Activated T-cell treated with anti-CD3 and anti-CD28 coated beads for 24 hours (primary cell): ENCODE data around the gene OR6B1.
"Not testable (repeated sequence)": the region's sequence is repeated elsewhere in the genome, so short reads cannot be mapped to it uniquely, and the experiment has no call there.

Source experiments
- DNase-seq: peaks from one replicate; pipeline ENCODE4 v3.0.0-alpha.2; 2020; ENCODE audit warnings: low read depth

The OR6B1 gene

DNA sequence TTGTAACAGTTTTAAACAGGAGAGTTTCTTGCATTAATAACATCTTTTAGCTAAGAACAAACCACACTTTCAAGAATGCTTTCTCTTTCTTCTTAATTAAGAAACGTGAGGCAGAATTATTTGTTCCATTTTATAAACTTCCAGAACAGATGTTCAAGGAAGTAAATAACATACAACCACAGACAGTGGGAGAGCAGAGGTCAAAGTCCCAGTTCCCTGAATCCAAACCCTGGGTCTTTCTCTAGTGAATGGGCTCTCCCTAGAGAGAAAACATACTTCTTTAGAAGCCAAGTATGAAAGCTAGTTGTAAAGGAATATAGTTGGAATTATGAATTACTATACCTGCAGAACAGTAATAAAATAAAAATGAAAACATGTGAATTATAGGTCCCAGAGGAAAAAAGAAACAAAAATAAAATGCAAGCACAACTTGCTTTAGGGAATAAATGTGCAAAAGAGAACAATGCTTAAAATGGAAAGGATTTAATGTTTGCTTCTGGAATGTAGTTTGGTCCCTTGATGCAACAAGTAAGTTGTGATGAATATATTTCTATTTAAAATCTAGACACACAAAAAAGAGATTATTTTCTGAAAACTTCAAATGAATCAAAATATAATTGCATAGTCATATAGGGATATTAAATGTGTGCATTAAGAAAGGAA lies 6.0 kb downstream of the OR6B1 start:
- DNase-seq, result no peak

DNA sequence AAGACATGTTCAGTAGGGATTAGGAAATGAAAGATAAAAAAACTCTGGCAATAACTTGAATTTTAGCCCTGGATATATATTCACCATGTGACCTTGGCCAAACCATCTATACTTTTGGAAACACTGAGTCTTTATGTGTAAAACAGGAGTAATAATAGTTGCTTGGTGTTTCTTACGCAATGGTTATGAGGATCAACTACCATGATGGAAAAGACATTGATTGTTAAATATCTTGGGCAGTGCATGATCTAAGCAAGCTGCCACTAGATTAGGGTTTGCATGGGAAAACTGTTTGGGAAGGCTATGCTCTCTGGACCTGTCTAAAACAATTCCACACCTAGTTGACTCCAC lies 6.5 kb downstream of the OR6B1 start:
- DNase-seq, result no peak

DNA sequence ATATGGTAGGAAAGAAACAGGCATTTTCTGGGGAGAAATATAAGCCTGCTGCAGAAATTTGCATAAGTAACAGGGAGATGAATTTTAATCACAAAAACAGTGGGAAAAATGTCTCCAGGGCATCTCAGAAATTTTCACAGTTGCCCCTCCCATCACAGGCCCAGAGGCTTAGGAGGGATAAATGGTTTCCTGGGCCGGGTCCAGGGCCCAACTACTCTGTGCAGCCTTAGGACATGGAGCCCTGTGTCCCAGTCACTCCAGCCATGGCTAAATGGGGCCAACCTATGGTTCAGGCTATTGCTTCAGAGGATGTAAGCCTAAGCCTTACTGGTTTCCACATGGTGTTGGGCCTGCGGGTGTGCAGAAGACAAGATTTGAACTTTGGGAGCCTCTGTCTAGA lies 9.2 kb downstream of the OR6B1 start:
- no peak for DNase-seq

DNA sequence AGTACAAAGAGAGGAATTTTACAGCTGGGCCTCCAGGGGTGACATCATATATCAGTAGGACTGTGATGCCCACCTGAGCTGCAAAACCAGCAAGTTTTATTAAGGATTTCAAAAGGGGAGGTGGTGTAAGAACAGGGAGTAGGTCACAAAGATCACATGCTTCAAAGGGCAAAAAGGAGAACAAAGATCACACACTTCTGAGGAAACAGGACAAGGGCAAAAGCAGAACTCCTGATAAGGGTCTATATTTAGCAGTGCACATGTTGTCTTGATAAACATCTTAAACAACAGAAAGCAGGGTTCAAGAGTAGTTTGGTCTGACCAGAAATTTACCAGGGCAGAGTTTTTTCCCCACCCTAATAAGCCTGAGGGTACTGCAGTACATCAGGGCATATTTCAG lies 9.9 kb downstream of the OR6B1 start:
- not testable (repeated sequence) for DNase-seq

DNA sequence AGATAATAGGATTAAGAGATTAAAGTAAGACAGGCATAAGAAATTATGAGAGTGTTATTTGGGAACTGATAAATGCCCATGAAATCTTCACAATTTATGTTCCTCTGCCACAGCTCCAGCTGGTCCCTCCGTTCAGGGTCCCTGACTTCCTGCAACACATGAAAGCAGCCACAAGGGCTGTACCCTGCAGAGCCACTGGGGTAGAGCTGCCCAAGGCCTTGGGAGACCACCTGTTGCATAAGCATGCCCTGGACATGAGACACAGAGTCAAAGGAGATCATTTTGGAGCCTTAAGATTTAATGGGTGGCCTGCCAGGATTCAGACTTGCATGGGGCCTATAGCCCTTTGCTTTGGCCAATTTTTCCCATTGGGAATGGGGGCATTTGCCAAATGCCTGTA lies 10.7 kb downstream of the OR6B1 start:
- DNase-seq, result not testable (repeated sequence)

DNA sequence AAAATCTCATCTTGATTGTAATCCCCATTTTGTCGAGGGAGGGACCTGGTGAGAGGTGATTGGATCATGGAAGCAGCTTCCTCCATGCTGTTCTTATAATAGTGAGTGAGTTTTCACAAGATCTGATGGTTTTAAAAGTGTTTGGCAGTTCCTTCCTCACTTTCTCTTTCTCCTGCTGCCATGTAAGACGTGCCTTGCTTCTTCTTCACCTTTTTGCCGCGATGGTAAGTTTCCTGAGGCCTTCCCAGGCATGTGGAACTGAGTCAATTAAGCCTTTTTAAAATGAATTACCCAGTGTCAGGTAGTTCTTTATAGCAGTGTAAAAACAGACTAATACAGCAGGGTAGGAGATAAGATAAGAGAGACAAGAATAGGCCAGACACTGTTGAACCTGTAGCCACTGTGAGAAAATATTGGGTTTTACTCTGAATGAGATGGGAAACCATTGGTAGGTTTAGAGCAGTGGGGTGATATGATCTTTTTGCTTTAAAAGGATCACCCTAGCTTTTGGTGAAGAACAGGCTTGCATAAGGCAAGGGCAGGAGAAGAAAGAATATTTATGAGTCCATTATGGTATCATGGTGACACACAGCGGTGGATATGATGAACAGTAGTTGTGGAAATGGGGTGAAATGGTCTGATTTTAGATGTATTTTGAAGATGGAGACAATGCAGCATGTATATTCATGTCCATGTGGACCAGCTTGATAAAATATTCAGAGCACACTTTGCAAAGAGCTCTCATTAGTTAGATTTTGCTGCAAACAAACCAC lies 11.5 kb downstream of the OR6B1 start:
- DNase-seq, result no peak

DNA sequence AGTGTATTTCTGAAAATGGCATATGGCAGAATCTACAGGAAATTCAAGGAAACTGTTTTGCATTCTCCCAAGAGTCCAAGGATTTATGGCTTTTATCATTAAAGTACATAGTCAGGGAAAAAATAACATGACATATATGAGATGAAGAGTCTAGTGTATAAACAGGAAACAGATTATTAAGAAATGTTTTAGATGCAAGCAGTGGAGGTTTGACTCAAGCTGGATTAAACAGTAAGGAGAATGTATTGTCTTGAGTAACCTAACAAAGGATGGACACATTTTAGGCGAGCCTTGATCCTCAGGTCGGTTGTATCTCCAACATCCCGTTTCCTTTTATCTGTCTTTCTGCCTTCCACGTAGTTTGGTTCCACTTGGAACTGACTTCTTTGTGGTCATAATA lies 17.9 kb downstream of the OR6B1 start:
- DNase-seq, result no peak

DNA sequence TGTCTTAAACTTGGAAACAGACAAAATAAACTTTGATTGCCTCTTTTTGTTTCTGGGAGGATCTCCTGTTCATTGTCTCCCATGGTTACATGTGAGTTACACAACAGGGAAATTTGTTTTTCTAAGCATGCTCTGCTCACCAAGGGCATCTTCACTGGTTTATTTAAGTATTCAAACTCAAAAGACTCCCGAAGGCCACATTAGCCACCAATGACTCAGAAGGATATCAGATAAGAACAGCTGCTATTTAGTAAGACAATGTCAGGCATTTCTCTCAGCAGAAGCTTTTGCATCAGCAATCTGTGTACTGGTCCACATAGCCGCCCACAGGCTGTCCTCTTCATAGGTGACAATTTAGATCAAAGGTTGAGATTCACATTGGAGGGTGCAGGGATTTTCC lies 19.3 kb downstream of the OR6B1 start:
- DNase-seq, result no peak

DNA sequence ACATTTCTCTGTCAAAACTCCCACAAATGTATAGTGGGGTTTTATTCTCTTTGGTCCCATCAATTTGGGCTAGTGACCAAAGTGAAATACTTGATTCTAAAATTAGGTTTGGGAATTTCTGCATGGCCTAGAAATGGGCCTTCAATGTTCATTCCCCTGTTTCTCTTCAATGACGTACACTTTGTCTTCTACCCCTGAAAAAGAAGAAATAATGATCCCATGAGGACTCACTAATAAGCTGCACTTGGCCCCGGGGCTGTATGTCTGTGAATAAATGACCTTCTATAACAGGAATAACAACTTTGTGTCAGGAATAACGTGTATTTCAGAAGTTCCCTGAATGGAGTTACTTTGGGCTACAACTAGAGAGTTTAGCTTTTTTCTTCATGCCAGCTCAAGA lies 20.2 kb downstream of the OR6B1 start:
- DNase-seq, result no peak

DNA sequence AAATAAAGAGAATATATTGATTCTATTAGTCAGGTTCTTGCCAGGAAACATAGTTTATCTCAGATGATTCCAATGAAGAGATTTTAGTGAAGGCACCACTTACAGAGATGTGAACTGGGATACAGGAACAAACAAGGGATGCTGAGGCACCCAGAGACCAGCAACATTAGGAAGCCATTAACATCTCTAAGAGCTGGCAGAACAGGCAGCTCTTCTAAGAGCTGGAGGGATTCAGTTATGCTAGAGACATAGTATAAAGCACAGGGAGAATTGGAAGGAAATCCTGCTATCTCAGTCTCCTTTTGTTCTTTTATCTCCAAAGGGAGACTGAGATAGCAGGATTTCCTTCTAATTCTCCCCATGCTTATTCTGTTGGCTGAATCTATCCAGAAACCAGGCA lies 22.0 kb downstream of the OR6B1 start:
- no peak for DNase-seq

DNA sequence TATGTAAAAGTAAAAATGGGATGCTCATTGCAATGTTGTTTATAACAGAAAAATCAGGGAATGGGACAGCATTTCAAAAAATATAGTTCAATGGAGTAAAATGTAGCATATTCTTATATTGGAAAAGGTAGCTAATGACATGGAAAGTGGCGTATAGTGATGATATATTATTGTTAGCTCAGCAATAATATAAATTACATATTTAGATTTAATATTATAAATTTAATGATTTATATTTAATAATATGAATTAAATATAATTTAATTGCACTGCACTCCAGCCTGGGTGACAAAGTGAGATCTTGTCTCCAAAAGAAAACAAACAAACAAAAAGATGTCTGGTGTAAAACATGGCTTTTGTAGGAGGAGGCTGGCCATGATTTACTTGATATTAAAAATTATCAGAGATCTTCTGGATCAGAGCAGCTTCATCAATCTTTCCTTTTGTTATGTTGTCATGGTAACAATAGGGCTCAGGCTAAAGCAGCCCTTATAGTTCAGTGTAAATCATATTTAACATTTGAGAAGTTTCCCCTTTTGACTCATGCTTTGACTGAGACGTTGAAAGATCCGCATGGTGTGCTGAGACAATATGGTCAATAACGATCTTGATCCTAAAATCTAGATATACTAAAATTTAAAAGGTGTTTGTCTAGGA lies 23.2 kb downstream of the OR6B1 start:
- no peak for DNase-seq

DNA sequence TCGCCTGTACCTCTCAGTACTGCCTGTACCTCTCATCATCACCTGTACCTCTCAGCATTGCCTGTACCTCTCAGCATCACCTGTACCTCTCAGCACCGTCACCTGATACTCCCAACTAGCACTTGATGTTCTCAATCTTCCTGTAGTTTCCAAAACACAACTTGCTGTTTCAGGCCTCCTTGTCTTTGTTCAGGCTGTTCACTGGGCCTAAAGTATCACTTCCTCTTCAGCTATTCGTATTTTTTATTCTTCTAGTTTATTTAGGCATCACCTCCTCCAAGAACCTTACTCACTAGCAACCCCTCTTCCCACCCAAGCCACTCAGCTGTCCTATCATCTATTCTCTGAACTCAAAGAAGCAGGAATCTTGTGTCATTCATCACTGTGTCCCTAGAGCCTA lies 24.1 kb downstream of the OR6B1 start:
- DNase-seq, result no peak

DNA sequence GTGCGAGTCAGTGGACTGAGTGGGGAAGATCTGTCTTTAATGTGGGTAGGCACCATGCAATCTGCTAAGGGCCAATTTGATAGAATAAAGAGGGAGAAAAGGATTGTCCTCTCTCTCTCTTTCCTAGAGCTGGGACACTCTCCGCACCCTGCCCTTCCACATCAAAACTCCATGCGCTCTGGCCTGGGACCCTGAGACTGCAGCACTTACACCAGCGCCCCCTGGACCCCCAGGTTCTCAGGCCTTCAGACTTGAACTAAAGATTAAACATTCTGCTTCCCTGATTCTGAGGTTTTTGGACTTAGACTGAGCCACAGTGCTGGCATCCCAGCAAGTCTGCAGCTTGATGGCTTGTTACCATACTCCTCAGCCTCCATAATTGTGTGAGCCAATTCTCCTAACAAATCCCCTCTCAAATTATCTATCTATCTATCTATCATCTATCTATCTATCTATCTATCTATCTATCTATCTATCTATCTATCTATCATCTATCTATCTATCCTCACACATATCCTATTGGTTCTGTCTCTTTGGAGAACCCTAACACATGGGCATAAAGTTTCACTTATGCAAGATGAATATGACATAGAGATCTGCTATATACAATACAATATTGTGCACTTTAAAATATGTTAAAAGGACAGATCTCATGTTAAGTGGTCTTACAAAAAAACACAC lies 26.2 kb downstream of the OR6B1 start:
- DNase-seq, result no peak

DNA sequence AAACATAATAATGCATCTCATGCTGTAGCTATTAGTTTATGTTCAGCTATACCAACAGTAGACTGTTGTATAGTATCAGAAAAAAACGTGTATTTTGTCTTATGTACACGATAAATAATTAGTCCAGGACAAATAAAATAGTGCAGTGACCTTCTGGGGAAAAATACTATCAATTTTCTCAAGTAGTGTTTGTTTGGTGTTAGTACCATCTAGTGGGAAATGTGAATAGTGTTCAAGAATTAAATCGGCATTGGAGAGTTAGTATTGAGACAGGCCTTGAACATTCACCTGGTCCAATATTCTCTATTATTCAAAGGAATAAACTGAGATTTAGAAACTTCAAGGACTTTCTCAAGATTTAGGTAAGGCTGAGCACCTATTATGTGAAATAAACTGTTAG lies 26.9 kb downstream of the OR6B1 start:
- DNase-seq, result no peak

DNA sequence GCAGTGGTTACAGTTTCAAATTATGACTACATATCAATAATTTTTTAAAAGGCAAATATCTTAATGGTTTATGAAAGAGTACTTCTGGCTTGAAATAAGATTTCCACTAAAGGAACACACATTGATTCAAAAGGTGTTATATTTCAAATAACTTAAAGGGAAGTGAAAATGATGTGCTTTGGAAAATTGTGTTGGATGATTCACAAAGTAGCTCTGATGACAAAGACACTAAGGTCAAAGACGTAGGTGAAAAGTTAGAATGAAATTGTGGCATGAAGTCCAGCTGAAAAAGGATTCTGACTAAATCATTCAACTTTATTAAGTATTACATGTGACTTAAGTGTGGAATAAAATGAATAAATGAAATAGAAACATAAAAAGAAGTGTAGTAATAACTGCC lies 27.9 kb downstream of the OR6B1 start:
- DNase-seq, result no peak

DNA sequence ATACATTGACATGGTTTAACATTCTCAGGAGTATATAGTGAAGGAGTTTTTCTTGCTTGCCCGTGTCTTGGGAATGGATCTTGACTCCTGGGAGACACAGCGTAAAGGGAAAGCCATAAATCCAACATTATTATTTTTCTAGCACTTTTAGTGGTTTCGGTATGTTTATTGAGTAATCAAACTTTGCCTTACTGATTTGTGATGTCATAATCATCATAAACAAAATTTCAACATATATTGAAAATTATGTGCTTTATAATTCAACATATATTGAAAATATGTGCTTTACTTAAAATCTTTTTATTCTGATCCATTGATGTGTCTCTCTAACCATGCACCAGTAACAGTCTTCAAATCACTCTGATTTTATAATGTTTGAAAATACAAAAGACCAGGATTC lies 28.4 kb downstream of the OR6B1 start:
- no peak for DNase-seq

DNA sequence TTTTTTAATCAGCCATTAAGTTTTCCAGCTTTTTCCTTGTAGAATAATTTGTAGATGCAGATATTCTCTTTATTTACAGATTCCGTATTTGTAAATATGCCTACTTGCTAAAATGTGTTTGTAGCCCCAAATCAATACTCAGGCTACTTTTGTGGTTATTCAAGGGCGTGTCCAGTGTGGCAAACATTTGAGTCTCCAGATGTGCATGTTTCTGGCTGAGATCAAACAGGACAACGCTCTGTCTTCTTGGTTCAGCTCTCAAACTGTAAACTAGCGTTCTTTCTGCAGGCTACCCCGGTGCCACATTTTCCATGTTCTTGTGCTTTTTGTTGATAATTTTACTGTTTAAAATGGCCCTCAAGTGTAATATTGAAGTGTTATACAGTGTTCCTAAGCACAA lies 32.4 kb downstream of the OR6B1 start:
- no peak for DNase-seq

DNA sequence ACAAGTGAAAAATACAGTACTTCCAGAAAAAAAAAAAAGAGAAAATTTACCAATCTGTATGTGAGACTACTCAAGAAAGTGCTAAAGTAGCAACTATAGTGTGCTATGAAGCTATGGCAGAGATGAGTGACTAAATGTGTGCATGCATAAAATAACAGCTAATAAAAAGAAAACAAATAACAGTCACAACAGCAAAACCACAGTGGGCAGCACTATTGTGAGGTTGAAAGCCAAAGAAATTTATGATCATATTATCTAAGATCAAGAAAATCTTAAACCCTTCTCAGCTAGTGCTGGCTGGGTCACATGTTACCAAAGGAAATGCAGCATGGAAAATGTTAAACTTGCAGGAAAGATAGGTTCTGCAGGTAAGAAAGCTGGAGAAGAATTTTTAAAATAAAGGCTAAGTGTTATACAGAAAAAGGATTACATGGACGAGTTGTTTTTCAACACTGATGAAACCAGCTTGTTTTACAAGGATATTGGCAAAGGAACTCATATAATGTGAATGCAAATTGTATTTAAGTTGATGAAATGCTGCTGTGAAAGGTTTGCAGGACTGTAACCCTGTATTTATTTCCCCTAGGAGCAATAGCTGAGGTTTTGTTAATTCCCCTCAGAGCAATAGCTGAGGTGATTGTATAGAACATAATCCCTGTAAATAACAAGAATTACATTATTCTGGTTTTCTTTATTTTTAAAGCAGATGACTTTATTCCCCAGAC lies 33.0 kb downstream of the OR6B1 start:
- no peak for DNase-seq

DNA sequence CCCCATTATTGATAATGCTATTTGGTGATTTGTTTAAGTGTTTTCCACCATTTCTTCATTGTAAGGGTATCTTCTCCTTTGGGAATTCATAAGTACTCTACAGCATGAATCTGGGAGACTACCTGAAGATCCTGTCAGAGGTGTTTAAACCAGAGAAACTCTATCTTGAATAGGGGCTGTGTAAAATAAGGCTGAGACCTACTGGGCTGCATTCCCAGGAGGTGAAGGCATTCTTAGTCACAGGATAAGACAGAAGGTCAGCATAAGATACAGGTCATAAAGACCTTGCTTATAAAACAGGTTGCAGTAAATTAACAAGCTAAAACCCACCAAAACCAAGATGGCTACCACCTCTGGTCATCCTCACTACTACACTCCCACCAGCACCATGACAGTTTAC lies 35.3 kb downstream of the OR6B1 start:
- no peak for DNase-seq

DNA sequence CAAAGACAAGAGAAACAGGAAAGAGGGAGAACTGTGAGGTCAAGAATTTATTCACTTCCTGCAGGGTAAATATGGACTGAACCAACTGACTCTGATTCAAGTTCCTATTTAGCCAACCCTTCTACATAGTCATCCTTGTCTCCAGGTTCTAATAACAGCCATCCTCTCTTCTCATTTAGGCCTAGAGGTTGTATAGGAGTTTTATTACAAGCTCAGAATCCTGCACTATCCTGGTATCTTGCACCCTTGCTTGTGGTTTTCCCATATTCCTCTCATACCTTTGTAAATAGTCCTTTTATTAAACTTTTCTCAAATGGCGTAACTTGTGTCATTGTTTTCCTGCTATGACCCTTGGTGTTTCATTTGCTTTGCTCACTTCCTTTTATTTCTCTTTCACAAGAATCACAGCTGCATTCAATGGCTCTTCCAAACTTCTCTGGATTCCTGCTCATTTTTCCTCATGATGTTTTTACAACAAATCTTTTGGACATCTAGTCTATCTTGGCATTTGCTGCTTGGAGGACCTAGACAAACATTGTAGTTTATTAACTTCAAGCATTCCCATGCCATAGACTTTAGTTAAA lies 36.3 kb downstream of the OR6B1 start:
- DNase-seq, result no peak

DNA sequence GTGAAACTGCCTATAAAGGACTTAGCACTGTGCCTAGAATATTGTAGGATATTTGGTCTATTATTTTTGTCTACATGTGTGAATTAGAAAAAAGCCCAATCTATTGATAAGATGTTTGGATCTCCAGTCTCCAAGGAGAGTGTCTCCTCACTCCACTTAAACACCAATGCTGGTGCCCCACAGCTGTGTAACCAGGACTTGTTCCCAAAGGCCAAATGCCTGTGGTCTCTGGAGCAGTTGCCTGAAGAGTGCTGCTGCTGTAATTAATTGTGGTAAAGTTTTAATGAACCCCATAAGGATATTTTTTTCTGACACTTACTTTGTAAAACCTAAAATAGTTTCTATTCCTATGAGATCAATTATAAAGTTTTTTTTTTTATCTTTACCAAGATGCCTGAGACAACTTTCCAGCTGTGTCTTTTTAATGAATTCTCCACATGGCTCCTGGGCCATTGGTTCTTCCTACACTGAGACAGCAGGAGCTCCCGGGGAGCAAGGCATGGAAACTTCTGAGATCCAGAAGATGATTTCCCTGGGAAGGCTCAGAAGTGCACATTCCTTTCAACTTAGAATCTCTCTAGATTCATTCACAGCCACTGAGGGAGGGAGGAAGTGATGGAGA lies 37.4 kb downstream of the OR6B1 start:
- no peak for DNase-seq
